ENCODE results near the gene IREB2.

Gene IREB2

GRCh38 chr15:78550815-78551214 is 112.8 kb downstream of the IREB2 start:
- no peak for DNase-seq (ENCODE audit: low read depth, low spot score)

Measured in activated CD4-positive, CD25-positive, alpha-beta regulatory T cell treated with anti-CD3 and anti-CD28 coated beads, Interleukin-2, amount 50 U/mL, for 16 hours (primary cell).